Spleen (tissue), 11 donors: ENCODE results near the gene PDXK. TPM values are rescaled to one million over a fixed set of nuclear protein-coding genes. Genes with fewer than 3 reads are reported as not detected.

Experiments
- DNase-seq: peaks from one replicate; pipeline ENCODE4 v3.0.0-alpha.2; 2020
- H3K27ac ChIP-seq, 8 donors: fragments of 200-600 bp; sonication (generic) in 7 of 8; 1 replicate in 4 of 8; 2 replicates in 4 of 8; pipeline versions ENCODE4 v1.5.0 to v1.8.0; 2016 to 2021; ENCODE audit warnings: inconsistent platforms in 4 of 8, mild to moderate bottlenecking in 4 of 8, moderate library complexity in 1 of 8
- H3K27me3 ChIP-seq, 7 donors: fragments of 200-600 bp; sonication (generic) in 6 of 7; replicated peaks in 1 of 7; 1 replicate in 4 of 7; 2 replicates in 3 of 7; pipeline versions ENCODE4 v1.5.0 to v1.8.0; 2016 to 2021; ENCODE audit warnings: inconsistent platforms in 3 of 7, mild to moderate bottlenecking in 1 of 7
- H3K36me3 ChIP-seq, 6 donors: fragments of 200-600 bp; sonication (generic) in 5 of 6; 1 replicate in 4 of 6; 2 replicates in 2 of 6; pipeline versions ENCODE4 v1.5.0 to v1.8.0; 2016 to 2021; ENCODE audit warnings: inconsistent platforms in 2 of 6
- H3K4me1 ChIP-seq, 6 donors: fragments of 200-600 bp; sonication (generic) in 5 of 6; 1 replicate in 3 of 6; 2 replicates in 3 of 6; pipeline versions ENCODE4 v1.5.0 to v1.8.0; 2016 to 2021; ENCODE audit warnings: inconsistent platforms in 3 of 6
- H3K4me3 ChIP-seq, 8 donors: fragments of 200-600 bp; sonication (generic) in 7 of 8; 1 replicate in 4 of 8; 2 replicates in 4 of 8; pipeline versions ENCODE4 v1.5.0 to v1.8.0; 2016 to 2021; ENCODE audit warnings: inconsistent platforms in 4 of 8, mild to moderate bottlenecking in 4 of 8, moderate library complexity in 2 of 8
- H3K9me3 ChIP-seq, 8 donors: fragments of 200-600 bp; sonication (generic) in 7 of 8; 1 replicate in 4 of 8; 2 replicates in 4 of 8; pipeline versions ENCODE4 v1.5.0 to v1.8.0; 2016 to 2021; ENCODE audit warnings: inconsistent platforms in 4 of 8
- POLR2A ChIP-seq, 3 donors: fragments of 450-650 bp; IDR thresholded peaks; one replicate each; pipeline ENCODE4 v1.5.1; 2017; ENCODE audit warnings: antibody characterized with exemption in 3 of 3, mild to moderate bottlenecking in 1 of 3
- POLR2AphosphoS5 ChIP-seq, 3 donors: sonication (generic); formaldehyde crosslinking; IDR thresholded peaks; one replicate each; pipeline ENCODE4 v1.5.1; 2017; ENCODE audit warnings: antibody characterized with exemption in 3 of 3
- WGBS, 5 donors: extraction: QIAGEN DNeasy Blood & Tissue Kit in 3 of 5; methylation state at CpG; one replicate each; pipeline versions ENCODE4 v1.1.5 to v1.1.7; 2013 to 2018; 5-methylcytosine and 5-hydroxymethylcytosine counted together
- intact Hi-C: fragments of 100-400 bp; cut with DNase I; formaldehyde crosslinking; loops from one replicate; pipeline ENCODE4 v1.15.0; 2023; ENCODE audit warnings: low total_unique reads
- polyA plus RNA-seq, 3 donors: library from polyadenylated mRNA; stranded (reverse); fragments of 200-250 nt; gene quantifications; one replicate each; pipeline ENCODE4 v1.2.1, GENCODE V29; 2013
- total RNA-seq, 7 donors: library from RNA; depleted of rRNA in 3 of 7; stranded (reverse); fragments of >200 nt in 3 of 7; fragmentation: NEBNext Ultra II Directional in 4 of 7; extraction: Animal tissue kit (Norgen Biotek cat#: 25700) in 4 of 7; gene quantifications; one replicate each; pipeline versions ENCODE4 v1.1.0 to v1.2.1, GENCODE V29; 2016 to 2021
- TF ChIP-seq, protein P1 (sequence below), 11 experiments: fragments of 200-600 bp in 7 of 11; fragments of 450-650 bp in 4 of 11; sonication (generic) in 4 of 11; IDR thresholded peaks in 8 of 11; conservative IDR thresholded peaks in 3 of 11; 1 replicate in 7 of 11; 2 replicates in 4 of 11; pipeline versions ENCODE4 v1.4.0 to v1.8.0; 2016 to 2021; ENCODE audit warnings: antibody characterized with exemption in 11 of 11, inconsistent platforms in 4 of 11, mild to moderate bottlenecking in 1 of 11
- donor health status: healthy with polysubstance abuse.
- donor health status: DM: no; HTN: no; CAD: no; lungs with moderate emphysema.
- donor health status: DM: no; HTN: no; CAD: no.
- donor health status: Bipolar disorder and iron deficiency.
- donor health status: healthy.
- donor health status: DM: no; HTN: no; CAD: no.
- donor health status: DM: yes; HTN: yes; CAD: no.

PDXK gene
- total and polyA plus RNA-seq, 10 donors, result 17.9 to 82.9 (median 51.0) TPM

DNA sequence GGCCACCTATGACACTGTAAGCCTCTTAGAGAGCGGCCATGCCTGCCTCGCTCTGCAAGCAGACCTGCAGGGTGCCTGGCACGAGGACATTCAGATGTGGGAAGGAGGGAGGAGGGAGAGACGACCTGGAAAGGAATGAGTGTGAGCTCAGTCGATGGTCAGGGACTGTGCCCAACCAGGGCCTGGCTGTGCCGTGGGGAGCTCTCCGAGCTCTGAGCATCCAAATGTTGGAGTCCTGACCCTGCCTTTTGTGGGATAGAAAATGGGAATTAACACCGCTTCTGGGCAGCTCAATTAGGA, 49.9 kb downstream of the PDXK start:
- WGBS, 5 donors, result 76 to 86% (median 85%) methylated on average over 8 of the region's 8 CpGs
- intact Hi-C loops, result no loop called here
- H3K27me3 ChIP-seq, result no peaks in the 10 kb centered on the region

DNA sequence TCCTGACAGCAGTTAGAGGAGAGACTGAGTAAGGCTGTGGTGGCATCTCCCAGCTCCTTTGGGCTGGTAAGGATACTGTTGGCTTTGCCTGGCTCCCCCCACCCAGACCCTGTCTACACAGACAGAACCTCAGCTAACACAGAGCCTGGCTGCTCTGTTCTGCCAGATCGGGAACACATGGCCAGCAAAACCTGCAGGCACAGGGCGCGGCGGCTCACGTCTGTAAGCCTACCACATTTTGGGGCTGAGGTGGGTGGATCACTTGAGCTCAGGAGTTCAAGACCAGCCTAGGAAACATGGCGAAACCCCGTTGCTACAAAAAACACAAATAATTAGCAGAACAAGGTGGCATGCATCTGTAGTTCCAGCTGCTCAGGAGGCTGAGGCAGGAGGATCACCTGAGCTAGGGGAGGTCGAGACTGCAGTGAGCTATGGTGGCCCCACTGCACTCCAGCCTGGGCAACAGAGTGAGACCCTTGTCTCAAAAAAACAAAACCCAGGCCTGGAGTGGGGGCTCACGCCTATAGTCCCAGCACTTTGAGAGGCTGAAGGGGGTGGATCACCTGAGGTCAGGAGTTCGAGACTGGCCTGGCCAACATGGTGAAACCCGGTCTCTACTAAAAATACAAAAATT, 50.5 kb downstream of the PDXK start:
- TF ChIP-seq POLR2A (IDR thresholded peaks at IDR 0.05), result no peak
- TF ChIP-seq, protein P1, sequence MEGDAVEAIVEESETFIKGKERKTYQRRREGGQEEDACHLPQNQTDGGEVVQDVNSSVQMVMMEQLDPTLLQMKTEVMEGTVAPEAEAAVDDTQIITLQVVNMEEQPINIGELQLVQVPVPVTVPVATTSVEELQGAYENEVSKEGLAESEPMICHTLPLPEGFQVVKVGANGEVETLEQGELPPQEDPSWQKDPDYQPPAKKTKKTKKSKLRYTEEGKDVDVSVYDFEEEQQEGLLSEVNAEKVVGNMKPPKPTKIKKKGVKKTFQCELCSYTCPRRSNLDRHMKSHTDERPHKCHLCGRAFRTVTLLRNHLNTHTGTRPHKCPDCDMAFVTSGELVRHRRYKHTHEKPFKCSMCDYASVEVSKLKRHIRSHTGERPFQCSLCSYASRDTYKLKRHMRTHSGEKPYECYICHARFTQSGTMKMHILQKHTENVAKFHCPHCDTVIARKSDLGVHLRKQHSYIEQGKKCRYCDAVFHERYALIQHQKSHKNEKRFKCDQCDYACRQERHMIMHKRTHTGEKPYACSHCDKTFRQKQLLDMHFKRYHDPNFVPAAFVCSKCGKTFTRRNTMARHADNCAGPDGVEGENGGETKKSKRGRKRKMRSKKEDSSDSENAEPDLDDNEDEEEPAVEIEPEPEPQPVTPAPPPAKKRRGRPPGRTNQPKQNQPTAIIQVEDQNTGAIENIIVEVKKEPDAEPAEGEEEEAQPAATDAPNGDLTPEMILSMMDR (IDR thresholded peaks at IDR 0.05 in 8 of 11, conservative IDR thresholded peaks at IDR 0.05 in 3 of 11), result no peak
- no peak for TF ChIP-seq POLR2AphosphoS5 (IDR thresholded peaks at IDR 0.05)
- H3K4me3 ChIP-seq, result no peak overlapping the region
- WGBS, 5 donors, result 89 to 93% (median 92%) methylated on average over 11 of the region's 11 CpGs

More for the DNA sequence above, 49.9 kb downstream of the PDXK start:
- Histone ChIP-seq H3K4me1 (peaks cover 0 to 34% (median 2%) of the 10 kb centered on the region in 6 donors), H3K27ac (no peak overlapping the region), H3K9me3 (no peaks in the 10 kb centered on the region), H3K36me3 (peaks cover 0 to 21% (median 11%) of the 10 kb centered on the region in 6 donors), H3K4me3 (no peak overlapping the region)
- DNase-seq, result no peak
- no peak for TF ChIP-seq POLR2AphosphoS5 (IDR thresholded peaks at IDR 0.05)
- TF ChIP-seq, protein P1 (IDR thresholded peaks at IDR 0.05 in 8 of 11, conservative IDR thresholded peaks at IDR 0.05 in 3 of 11), result no peak
- TF ChIP-seq POLR2A (IDR thresholded peaks at IDR 0.05), result no peak

DNA sequence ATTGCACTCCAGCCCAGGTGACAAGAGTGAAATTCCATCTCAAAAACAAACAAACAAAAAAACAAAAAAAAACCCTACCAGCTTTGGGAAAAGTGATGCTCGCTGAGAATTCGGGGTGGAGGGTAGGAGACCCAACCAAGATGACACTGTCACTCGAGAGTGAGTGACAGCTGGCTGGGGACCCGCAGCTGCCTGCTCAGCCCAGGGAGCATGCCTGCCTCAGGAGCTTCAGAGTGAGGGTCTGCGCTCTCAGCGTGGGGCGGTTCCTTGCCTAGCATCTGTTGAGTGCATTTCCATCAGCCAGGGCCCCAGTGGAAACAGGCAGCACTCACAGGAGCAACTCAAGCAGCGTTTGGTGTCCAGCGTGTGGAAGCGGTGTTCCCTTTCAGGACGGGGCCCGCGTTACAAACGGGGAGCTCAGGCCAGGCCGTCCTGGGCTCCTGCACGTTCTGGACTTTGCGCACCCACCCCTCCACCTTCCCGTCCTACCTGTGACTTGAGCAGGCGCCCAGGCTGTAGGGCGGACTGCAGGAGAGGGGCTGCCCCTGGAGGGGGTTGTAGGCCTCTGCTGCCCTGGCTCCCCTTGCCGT, 51.2 kb downstream of the PDXK start:
- WGBS, 5 donors, result 89 to 97% (median 94%) methylated on average over 20 to 21 of the region's 21 CpGs

More for the DNA sequence above, 50.5 kb downstream of the PDXK start:
- Histone ChIP-seq H3K27ac (no peak overlapping the region), H3K4me1 (peaks cover 0 to 41% (median 7%) of the 10 kb centered on the region in 6 donors), H3K9me3 (no peaks in the 10 kb centered on the region), H3K27me3 (no peaks in the 10 kb centered on the region), H3K36me3 (peaks cover 0 to 22% (median 18%) of the 10 kb centered on the region in 6 donors)
- DNase-seq, result no peak
- intact Hi-C loops, result no loop called here

DNA sequence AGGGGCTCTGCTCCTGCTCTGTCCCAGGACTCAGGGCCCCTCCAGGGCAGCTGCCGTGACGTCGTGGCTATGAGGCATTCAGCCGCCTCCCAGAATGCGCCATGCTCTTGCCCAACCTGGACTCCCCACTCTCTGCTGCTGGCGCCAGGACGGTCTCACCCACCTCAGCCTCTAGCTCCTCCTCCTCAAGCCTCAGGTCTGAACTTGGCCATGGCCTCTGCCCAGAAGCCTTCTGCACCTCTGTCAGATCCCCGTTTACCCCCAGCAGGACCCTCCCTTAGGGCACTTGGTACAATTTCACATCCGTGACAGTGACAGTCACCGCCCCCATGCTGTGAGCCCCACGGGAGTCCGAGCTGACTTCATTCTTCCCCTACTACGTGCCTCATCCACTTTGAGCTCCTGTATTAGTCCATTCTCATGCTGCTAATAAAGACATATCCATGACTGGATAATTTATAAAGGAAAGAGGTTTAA, 52.3 kb downstream of the PDXK start:
- DNase-seq, result no peak
- peaks cover 0 to 24% (median 19%) of the 10 kb centered on the region in 6 donors for H3K36me3 ChIP-seq
- intact Hi-C loops, result no loop called here
- TF ChIP-seq, protein P1 (IDR thresholded peaks at IDR 0.05 in 8 of 11, conservative IDR thresholded peaks at IDR 0.05 in 3 of 11), result no peak
- TF ChIP-seq POLR2AphosphoS5 (IDR thresholded peaks at IDR 0.05), result peak in 1 of 3 donors; percentile 26
- no peak for TF ChIP-seq POLR2A (IDR thresholded peaks at IDR 0.05)
- no peak overlapping the region for H3K4me3 ChIP-seq
- 74 to 84% (median 82%) methylated on average over 13 of the region's 13 CpGs for WGBS, 5 donors
- H3K27me3 ChIP-seq, result no peaks in the 10 kb centered on the region
- no peak overlapping the region for H3K27ac ChIP-seq
- H3K9me3 ChIP-seq, result no peaks in the 10 kb centered on the region
- H3K4me1 ChIP-seq, result peaks cover 13 to 56% (median 18%) of the 10 kb centered on the region in 6 donors

More for the DNA sequence above, 51.2 kb downstream of the PDXK start:
- intact Hi-C loops, result no loop called here
- no peak overlapping the region for H3K4me3 ChIP-seq
- H3K36me3 ChIP-seq, result peaks cover 0 to 24% (median 19%) of the 10 kb centered on the region in 6 donors
- H3K27me3 ChIP-seq, result no peaks in the 10 kb centered on the region
- no peak overlapping the region for H3K27ac ChIP-seq
- peaks cover 7 to 48% (median 14%) of the 10 kb centered on the region in 6 donors for H3K4me1 ChIP-seq
- TF ChIP-seq, protein P1 (IDR thresholded peaks at IDR 0.05 in 8 of 11, conservative IDR thresholded peaks at IDR 0.05 in 3 of 11), result no peak
- peak in 1 of 3 donors; percentile 26 for TF ChIP-seq POLR2AphosphoS5 (IDR thresholded peaks at IDR 0.05)
- TF ChIP-seq POLR2A (IDR thresholded peaks at IDR 0.05), result no peak
- H3K9me3 ChIP-seq, result no peaks in the 10 kb centered on the region
- no peak for DNase-seq
